GM03348 (cell line): ENCODE data around the gene CCDC97.
"Not testable (repeated sequence)": the region's sequence is repeated elsewhere in the genome, so short reads cannot be mapped to it uniquely, and the experiment has no call there.

ENCODE experiments used
- DNase-seq: peaks from one replicate; pipeline ENCODE4 v3.0.0; 2012; ENCODE audit warnings: low spot score

Gene CCDC97

DNA sequence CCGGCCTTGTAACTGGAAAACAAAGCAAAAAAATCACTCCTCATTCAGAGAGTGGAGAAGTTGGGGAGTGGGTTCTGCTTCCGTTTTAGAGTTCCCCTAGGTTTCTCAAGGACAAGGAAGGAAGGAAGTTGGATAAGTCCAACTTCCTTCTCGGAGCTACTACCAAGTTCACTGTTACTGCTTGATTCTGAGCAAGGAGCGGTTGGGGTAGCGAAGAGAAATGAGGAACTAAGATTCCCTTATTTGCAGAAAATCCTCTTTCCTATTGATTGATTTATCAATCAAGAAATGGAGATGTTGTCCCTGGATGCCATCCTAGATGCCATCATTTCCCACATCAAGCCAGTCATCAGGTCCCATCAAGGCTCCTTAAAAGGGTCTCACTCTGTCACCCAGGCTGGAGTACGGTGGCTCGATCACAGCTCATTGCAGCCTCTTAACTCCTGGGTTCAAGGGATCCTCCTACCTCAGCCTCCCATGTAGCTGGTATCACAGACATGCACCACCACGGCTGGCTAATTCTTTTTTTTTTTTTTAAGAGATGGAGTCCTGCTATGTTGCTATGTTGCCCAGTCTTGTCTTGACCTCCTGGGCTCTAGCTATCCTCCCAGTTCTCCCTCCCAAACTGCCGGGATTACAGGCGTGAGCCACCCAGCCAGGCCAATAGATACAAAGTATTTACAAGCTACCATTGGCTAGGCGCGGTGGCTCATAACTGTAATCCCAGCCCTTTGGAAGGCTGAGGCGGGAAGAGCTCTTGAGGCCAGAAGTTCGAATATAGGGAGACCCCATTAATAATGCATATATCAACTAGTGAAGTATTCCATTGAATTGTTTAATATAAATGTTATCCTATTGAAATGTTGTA is 54.8 kb downstream of the CCDC97 start:
- no peak for DNase-seq

GRCh38 chr19:41366089-41366488 is 56.1 kb downstream of the CCDC97 start:
- no peak for DNase-seq

- DNase-seq, result peak; percentile 63
These were observed 57.9 kb downstream of the CCDC97 start for GRCh38 chr19:41367848-41368301.

DNA sequence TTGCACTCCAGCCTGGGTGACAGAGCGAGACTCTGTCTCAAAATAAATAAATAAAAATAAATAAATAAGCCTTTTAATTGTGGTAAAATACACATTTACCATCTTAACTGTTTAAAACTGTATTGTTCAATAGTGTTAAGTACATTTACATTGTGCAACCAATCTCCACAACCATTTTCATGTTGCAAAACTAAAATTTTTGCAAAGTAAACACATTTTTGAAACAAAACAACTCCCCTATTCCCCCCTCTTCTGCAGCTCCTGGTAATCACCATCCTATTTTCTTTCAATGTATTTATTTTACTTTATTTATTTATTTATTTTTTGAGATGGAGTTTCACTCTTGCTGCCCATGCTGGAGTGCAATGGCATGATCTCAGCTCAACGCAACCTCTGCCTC is 59.8 kb downstream of the CCDC97 start:
- DNase-seq, result no peak

GRCh38 chr19:41371119-41371518 is 61.1 kb downstream of the CCDC97 start:
- DNase-seq, result not testable (repeated sequence)

- no peak for DNase-seq
These were observed 61.6 kb downstream of the CCDC97 start for GRCh38 chr19:41371541-41371940.

- no peak for DNase-seq
These were observed 62.5 kb downstream of the CCDC97 start for GRCh38 chr19:41372501-41372900.

DNA sequence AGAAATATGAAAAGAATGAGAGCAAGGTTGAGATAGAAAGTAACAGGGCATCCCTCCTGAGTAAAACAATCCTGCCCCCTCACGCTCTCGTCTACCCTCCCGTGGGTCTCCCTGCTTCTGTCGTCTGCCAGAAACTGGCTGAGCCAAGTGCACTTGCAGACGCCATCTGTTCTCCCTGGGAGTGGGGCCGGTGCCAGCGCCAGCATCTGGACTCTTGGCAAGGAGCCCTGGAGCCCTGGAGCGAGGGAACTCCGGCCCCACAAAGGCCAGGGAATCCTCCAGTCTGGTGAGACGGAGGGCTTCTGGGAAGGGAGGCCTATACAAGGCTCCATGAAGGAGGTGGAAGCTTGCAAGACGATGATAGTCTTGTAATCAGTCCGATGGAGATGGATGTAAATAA is 64.0 kb downstream of the CCDC97 start:
- DNase-seq, result peak; percentile 88
